Thoracic aorta (tissue), 2 donors: Measurements from ENCODE around the gene CKAP2L. TPM values are rescaled to one million over a fixed set of nuclear protein-coding genes. Genes with fewer than 3 reads are reported as not detected.

ENCODE experiments used
- ATAC-seq: fragments of 150-250 bp; one replicate; pipeline ENCODE4 v1.8.0; 2017; ENCODE audit warnings: low read depth; ENCODE audit not compliant: insufficient number of reproducible peaks, low FRiP score
- DNase-seq: peaks from one replicate; pipeline ENCODE4 v3.0.0-alpha.2; 2020; ENCODE audit warnings: low spot score
- H3K27ac ChIP-seq, 2 donors: fragments of 200-600 bp; sonication (generic); 1 replicate in 1 of 2; 2 replicates in 1 of 2; pipeline ENCODE4 v1.5.1; 2016; ENCODE audit warnings: mild to moderate bottlenecking in 2 of 2, moderate library complexity in 2 of 2
- H3K27me3 ChIP-seq: fragments of 200-600 bp; sonication (generic); replicated peaks from 2 replicates; pipeline ENCODE4 v1.6.0; 2016; ENCODE audit warnings: mild to moderate bottlenecking; ENCODE audit not compliant: insufficient read depth
- H3K36me3 ChIP-seq: fragments of 200-600 bp; sonication (generic); one replicate; pipeline ENCODE4 v1.5.1; 2016
- H3K4me1 ChIP-seq, 2 donors: fragments of 200-600 bp; sonication (generic); 1 replicate in 1 of 2; 2 replicates in 1 of 2; pipeline versions ENCODE4 v1.5.1 to v1.6.0; 2016; ENCODE audit warnings: low read depth in 2 of 2, mild to moderate bottlenecking in 1 of 2; ENCODE audit not compliant: control insufficient read depth in 1 of 2
- H3K4me3 ChIP-seq: fragments of 200-600 bp; sonication (generic); 2 replicates; pipeline ENCODE4 v1.5.1; 2016; ENCODE audit warnings: mild to moderate bottlenecking
- H3K9me3 ChIP-seq: fragments of 200-600 bp; sonication (generic); 2 replicates; pipeline ENCODE4 v1.5.1; 2016
- CTCF ChIP-seq: fragments of 200-600 bp; sonication (generic); IDR thresholded peaks from one replicate; pipeline ENCODE4 v1.5.1; 2019; ENCODE audit warnings: antibody characterized with exemption
- total RNA-seq, 2 donors: library from RNA; depleted of rRNA; stranded (reverse); fragments of >200 nt; gene quantifications; one replicate each; pipeline versions ENCODE4 v1.1.0 to v1.2.3, GENCODE V29; 2016

Gene CKAP2L
- total RNA-seq, 2 donors from 2014 or later: 1.3 TPM; not detected in 1

GRCh38 chr2:112776113-112776512 lies 11.7 kb upstream of the CKAP2L start:
- no peaks in the 10 kb centered on the region for H3K27me3 ChIP-seq
- no peak overlapping the region for H3K27ac ChIP-seq
- H3K36me3 ChIP-seq: no peaks in the 10 kb centered on the region
- DNase-seq: no peak
- H3K9me3 ChIP-seq: no peaks in the 10 kb centered on the region
- no peak overlapping the region for H3K4me3 ChIP-seq
- H3K4me1 ChIP-seq: no peaks in the 10 kb centered on the region
- no peak for ATAC-seq
- TF ChIP-seq CTCF: no peak

- TF ChIP-seq CTCF: no peak
- no peak overlapping the region for H3K4me3 ChIP-seq
- no peaks in the 10 kb centered on the region for H3K9me3 ChIP-seq
- DNase-seq (no peak), ATAC-seq (no peak)
- no peaks in the 10 kb centered on the region for H3K4me1 ChIP-seq
- H3K27ac ChIP-seq: no peak overlapping the region
- no peaks in the 10 kb centered on the region for H3K27me3 ChIP-seq
- no peaks in the 10 kb centered on the region for H3K36me3 ChIP-seq
These were observed 10.3 kb upstream of the CKAP2L start for GRCh38 chr2:112774536-112775285.

- no peak overlapping the region for H3K4me3 ChIP-seq
- TF ChIP-seq CTCF: no peak
- H3K9me3 ChIP-seq: no peaks in the 10 kb centered on the region
- H3K27ac ChIP-seq: no peak overlapping the region
- H3K36me3 ChIP-seq: no peaks in the 10 kb centered on the region
- no peak for ATAC-seq
- no peak for DNase-seq
- H3K27me3 ChIP-seq: no peaks in the 10 kb centered on the region
- H3K4me1 ChIP-seq: no peaks in the 10 kb centered on the region
These were observed 9.1 kb upstream of the CKAP2L start for GRCh38 chr2:112773556-112773955.

- H3K27me3 ChIP-seq: no peaks in the 10 kb centered on the region
- no peaks in the 10 kb centered on the region for H3K4me1 ChIP-seq
- no peak overlapping the region for H3K27ac ChIP-seq
- TF ChIP-seq CTCF: no peak
- H3K36me3 ChIP-seq: no peaks in the 10 kb centered on the region
- H3K9me3 ChIP-seq: no peaks in the 10 kb centered on the region
- no peak overlapping the region for H3K4me3 ChIP-seq
- ATAC-seq (no peak), DNase-seq (no peak)
These were observed 8.6 kb upstream of the CKAP2L start for GRCh38 chr2:112772911-112773475.

- H3K4me1 ChIP-seq: no peaks in the 10 kb centered on the region
- no peak overlapping the region for H3K4me3 ChIP-seq
- no peak for DNase-seq
- H3K9me3 ChIP-seq: no peaks in the 10 kb centered on the region
- no peaks in the 10 kb centered on the region for H3K27me3 ChIP-seq
- TF ChIP-seq CTCF: no peak
- no peaks in the 10 kb centered on the region for H3K36me3 ChIP-seq
- no peak overlapping the region for H3K27ac ChIP-seq
- ATAC-seq: no peak
These were observed 7.9 kb upstream of the CKAP2L start for GRCh38 chr2:112772322-112772721.
